Keratinocyte (primary cell): Measurements from ENCODE around the gene THOC1. TPM values are rescaled to one million over a fixed set of nuclear protein-coding genes. Genes with fewer than 3 reads are reported as not detected.

Source experiments
- DNase-seq: peaks from one replicate; pipeline ENCODE4 v3.0.0-alpha.2; 2011; ENCODE audit warnings: low read depth, missing footprints, low spot score
- FAIRE-seq: peaks from 2 replicates; lab custom pipeline; 2011; peaks lifted over from hg19 to GRCh38; lab: Jason Lieb, UNC
- H2AFZ ChIP-seq: 2 replicates; pipeline ENCODE4 v1.6.0; 2012; ENCODE audit warnings: low read length, control low read depth, inconsistent platforms; ENCODE audit not compliant: control insufficient read depth
- H3K27ac ChIP-seq: 2 replicates; pipeline ENCODE4 v1.5.1; 2011; ENCODE audit warnings: low read length; ENCODE audit not compliant: control insufficient read depth, insufficient read depth
- H3K27me3 ChIP-seq: 3 replicates; pipeline ENCODE4 v1.6.0; 2011; ENCODE audit warnings: low read length; ENCODE audit not compliant: control insufficient read depth, insufficient read depth; ENCODE audit errors: extremely low read depth
- H3K36me3 ChIP-seq, 2 experiments: 2 replicates in 1 of 2; 3 replicates in 1 of 2; pipeline ENCODE4 v1.5.1; 2011; ENCODE audit warnings: low read length in 2 of 2, mild to moderate bottlenecking in 1 of 2; ENCODE audit not compliant: control insufficient read depth in 2 of 2, insufficient read depth in 2 of 2; ENCODE audit errors: extremely low read depth in 1 of 2
- H3K4me1 ChIP-seq: 3 replicates; pipeline ENCODE4 v1.5.1; 2011; ENCODE audit warnings: low read length; ENCODE audit not compliant: control insufficient read depth, insufficient read depth; ENCODE audit errors: extremely low read depth
- H3K4me2 ChIP-seq: 3 replicates; pipeline ENCODE4 v1.6.0; 2011; ENCODE audit warnings: low read depth, low read length; ENCODE audit not compliant: control insufficient read depth, insufficient read depth; ENCODE audit errors: extremely low read depth
- H3K4me3 ChIP-seq, 3 experiments: fragments of 200-600 bp in 1 of 3; sonication (generic) in 1 of 3; 2 replicates in 2 of 3; 3 replicates in 1 of 3; pipeline ENCODE4 v1.5.1; 2011 to 2016; ENCODE audit warnings: low read length in 3 of 3, mild to moderate bottlenecking in 3 of 3, control low read depth in 2 of 3, inconsistent platforms in 1 of 3, low read depth in 1 of 3, mixed read lengths in 1 of 3, mixed run types in 1 of 3, moderate library complexity in 1 of 3; ENCODE audit not compliant: control insufficient read depth in 2 of 3, insufficient read depth in 2 of 3; ENCODE audit errors: extremely low read depth in 1 of 3
- H3K79me2 ChIP-seq: 2 replicates; pipeline ENCODE4 v1.6.0; 2012; ENCODE audit warnings: low read length; ENCODE audit not compliant: control insufficient read depth, insufficient read depth
- H3K9ac ChIP-seq: 3 replicates; pipeline ENCODE4 v1.6.0; 2011; ENCODE audit warnings: low read length; ENCODE audit not compliant: control insufficient read depth, insufficient read depth; ENCODE audit errors: extremely low read depth
- H3K9me1 ChIP-seq: 3 replicates; pipeline ENCODE4 v1.6.0; 2011; ENCODE audit warnings: low read length; ENCODE audit not compliant: control insufficient read depth, insufficient read depth; ENCODE audit errors: extremely low read depth
- H3K9me3 ChIP-seq: 2 replicates; pipeline ENCODE4 v1.5.1; 2012; ENCODE audit warnings: low read depth, low read length; ENCODE audit not compliant: control insufficient read depth
- H4K20me1 ChIP-seq: 3 replicates; pipeline ENCODE4 v1.6.0; 2011; ENCODE audit warnings: low read length; ENCODE audit not compliant: control insufficient read depth, insufficient read depth; ENCODE audit errors: extremely low read depth
- CTCF ChIP-seq, 3 experiments: IDR thresholded peaks in 1 of 3; conservative IDR thresholded peaks in 1 of 3; optimal IDR thresholded peaks in 1 of 3; 2 replicates in 2 of 3; 3 replicates in 1 of 3; pipeline versions ENCODE3 to v1.5.1; 2011; ENCODE audit warnings: low read length in 3 of 3, mild to moderate bottlenecking in 3 of 3, moderate library complexity in 2 of 3, control low read depth in 1 of 3, inconsistent platforms in 1 of 3; ENCODE audit not compliant: insufficient read depth in 2 of 3; ENCODE audit errors: extremely low read depth in 1 of 3
- EZH2 ChIP-seq: IDR thresholded peaks from one replicate; pipeline ENCODE4 v1.6.1; 2012; ENCODE audit warnings: inconsistent platforms, mild to moderate bottlenecking, low read length, moderate library complexity
- dilution Hi-C: fragments of 300-500 bp; cut with MboI; formaldehyde crosslinking; loops from one replicate; pipeline ENCODE4 v1.7.0; 2020; ENCODE audit warnings: low sequenced_read_pairs; ENCODE audit not compliant: extremely low pct_ligation_motif_present
- polyA plus RNA-seq, 5 experiments: library from polyadenylated mRNA; depleted of rRNA in 3 of 5; stranded (reverse) in 3 of 5; stranded (forward) in 1 of 5; unstranded in 1 of 5; fragments of >200 nt; gene quantifications; 1 replicate in 1 of 5; 2 replicates in 3 of 5; 3 replicates in 1 of 5; pipeline versions ENCODE4 v1.2.1 to v1.2.3, GENCODE V29; 2011 to 2012; ENCODE audit warnings: missing spikeins in 2 of 5, low read depth in 1 of 5, low replicate concordance in 1 of 5

THOC1 gene
- polyA plus RNA-seq, 1 donor (not counting 4 experiments of a cell fraction or from before 2014, with no cell fraction given), result 35.8 TPM

GRCh38 chr18:295756-296490 lies 28.1 kb upstream of the THOC1 start:
- no peak for FAIRE-seq
- Histone ChIP-seq H3K4me2 (no peak overlapping the region), H3K36me3 (no peaks in the 10 kb centered on the region), H3K9ac (no peak overlapping the region), H3K27me3 (no peaks in the 10 kb centered on the region), H3K27ac (no peak overlapping the region), H3K9me1 (no peaks in the 10 kb centered on the region), H3K4me3 (no peak overlapping the region), H3K9me3 (no peaks in the 10 kb centered on the region), H3K79me2 (no peaks in the 10 kb centered on the region), H4K20me1 (no peaks in the 10 kb centered on the region), H3K4me1 (no peaks in the 10 kb centered on the region), H2AFZ (no peak overlapping the region)
- no peak for DNase-seq
- dilution Hi-C loops, result no loop called here
- TF ChIP-seq CTCF (optimal IDR thresholded peaks at IDR 0.05 in 1 of 3, IDR thresholded peaks at IDR 0.05 in 1 of 3, conservative IDR thresholded peaks at IDR 0.05 in 1 of 3; ENCODE audit: extremely low read depth in 1 of 3, insufficient read depth in 2 of 3, low read length in 3 of 3) (no peak), EZH2 (no peak)

GRCh38 chr18:294566-294965 lies 26.7 kb upstream of the THOC1 start:
- no peaks in the 10 kb centered on the region for H3K9me3 ChIP-seq
- no peak overlapping the region for H3K9ac ChIP-seq
- no peak overlapping the region for H3K4me3 ChIP-seq
- H3K4me1 ChIP-seq, result no peaks in the 10 kb centered on the region
- H3K79me2 ChIP-seq, result no peaks in the 10 kb centered on the region
- H3K9me1 ChIP-seq, result no peaks in the 10 kb centered on the region
- TF ChIP-seq CTCF (optimal IDR thresholded peaks at IDR 0.05 in 1 of 3, IDR thresholded peaks at IDR 0.05 in 1 of 3, conservative IDR thresholded peaks at IDR 0.05 in 1 of 3; ENCODE audit: extremely low read depth in 1 of 3, insufficient read depth in 2 of 3, low read length in 3 of 3) (no peak), EZH2 (no peak)
- FAIRE-seq (no peak), DNase-seq (no peak)
- H3K4me2 ChIP-seq, result no peak overlapping the region
- H4K20me1 ChIP-seq, result no peaks in the 10 kb centered on the region
- dilution Hi-C loops, result no loop called here
- H3K27me3 ChIP-seq, result no peaks in the 10 kb centered on the region
- no peak overlapping the region for H2AFZ ChIP-seq
- no peaks in the 10 kb centered on the region for H3K36me3 ChIP-seq
- H3K27ac ChIP-seq, result no peak overlapping the region
